Nephron (organoid): ENCODE data around the gene SPEG.

Experiments used
- H3K27ac Mint-ChIP-seq, 3 experiments: 2 replicates each; pipeline ENCODE4 v1.8.0; 2020; ENCODE audit warnings: mixed read lengths in 3 of 3, mild to moderate bottlenecking in 2 of 3, moderate library complexity in 1 of 3
- H3K27me3 Mint-ChIP-seq: 2 replicates; pipeline ENCODE4 v1.8.0; 2021; ENCODE audit warnings: low read depth, mild to moderate bottlenecking, moderate library complexity, mixed read lengths
- H3K36me3 Mint-ChIP-seq: 2 replicates; pipeline ENCODE4 v1.8.0; 2020; ENCODE audit warnings: low read depth, mixed read lengths
- H3K4me1 Mint-ChIP-seq: 2 replicates; pipeline ENCODE4 v1.8.0; 2020; ENCODE audit warnings: mixed read lengths
- H3K4me3 Mint-ChIP-seq, 3 experiments: 2 replicates each; pipeline ENCODE4 v1.8.0; 2020; ENCODE audit warnings: mild to moderate bottlenecking in 3 of 3, mixed read lengths in 3 of 3, moderate library complexity in 2 of 3
- H3K9me3 Mint-ChIP-seq: 2 replicates; pipeline ENCODE4 v1.8.0; 2020; ENCODE audit warnings: mixed read lengths
- CTCF ChIP-seq, 3 experiments: fragments of 200-600 bp; sonication (generic); IDR thresholded peaks; one replicate each; pipeline ENCODE4 v1.5.0; 2021; ENCODE audit warnings: antibody characterized with exemption in 3 of 3; ENCODE audit not compliant: unreplicated experiment in 3 of 3

Gene SPEG

DNA sequence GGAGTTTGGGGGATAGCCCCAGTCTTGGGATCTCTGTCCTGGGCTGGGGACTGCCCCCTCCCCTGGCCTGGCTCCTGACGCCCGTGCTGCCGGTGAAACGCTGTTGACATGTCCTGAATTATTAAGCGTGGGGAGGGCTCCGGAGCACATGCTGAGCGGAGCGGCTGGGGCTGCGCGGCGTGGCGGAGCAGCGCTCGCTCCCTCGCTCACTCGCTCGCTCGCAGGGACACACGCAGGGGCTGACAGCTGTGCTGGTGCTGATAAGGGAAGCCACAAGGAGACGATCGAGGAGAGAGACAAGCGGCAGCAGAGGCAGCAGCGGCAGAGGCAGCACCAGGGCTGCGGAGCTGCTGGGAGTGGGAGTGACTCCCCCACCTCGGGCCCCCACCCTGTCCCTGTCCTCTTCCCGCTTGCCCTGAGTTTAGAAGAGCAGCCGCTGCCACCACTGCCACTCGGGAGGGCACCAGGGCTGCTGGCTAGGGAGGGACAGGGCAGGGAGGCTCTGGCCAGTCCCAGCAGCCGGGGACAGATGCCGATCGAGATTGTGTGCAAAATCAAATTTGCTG, 79.6 kb downstream of the SPEG start, which contains the start of gene ASIC4:
Gene ASIC4, plus strand, starts transcription at position 287 of the 566 bp plus-strand sequence. Its CDS starts 243 bp downstream, at position 530.
- Mint-ChIP-seq H3K36me3 (no peaks in the 10 kb centered on the region), H3K4me1 (peaks cover 72% of the 10 kb centered on the region), H3K4me3 (peak within 1 kb of the TSS; percentile 66 to 77 (median 72)), H3K27ac (peak within 1 kb of the TSS; percentile 7 to 66 (median 34)), H3K27me3 (peaks cover 84% of the 10 kb centered on the region), H3K9me3 (no peaks in the 10 kb centered on the region)
- no peak for TF ChIP-seq CTCF (IDR thresholded peaks at IDR 0.05; ENCODE audit: unreplicated experiment in 3 of 3)

DNA sequence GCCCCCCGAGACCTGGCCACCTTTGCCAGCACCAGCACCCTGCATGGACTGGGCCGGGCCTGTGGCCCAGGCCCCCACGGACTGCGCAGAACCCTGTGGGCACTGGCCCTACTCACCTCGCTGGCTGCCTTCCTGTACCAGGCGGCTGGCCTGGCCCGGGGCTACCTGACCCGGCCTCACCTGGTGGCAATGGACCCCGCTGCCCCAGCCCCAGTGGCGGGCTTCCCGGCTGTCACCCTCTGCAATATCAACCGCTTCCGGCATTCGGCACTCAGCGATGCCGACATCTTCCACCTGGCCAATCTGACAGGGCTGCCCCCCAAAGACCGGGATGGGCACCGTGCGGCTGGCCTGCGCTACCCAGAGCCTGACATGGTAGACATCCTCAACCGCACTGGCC, 80.2 kb downstream of the SPEG start:
- Mint-ChIP-seq H3K27me3 (peaks cover 82% of the 10 kb centered on the region), H3K4me1 (peaks cover 71% of the 10 kb centered on the region), H3K4me3 (peak overlapping the region; percentile 45 to 50 (median 45)), H3K27ac (no peak overlapping the region), H3K36me3 (no peaks in the 10 kb centered on the region), H3K9me3 (no peaks in the 10 kb centered on the region)
- TF ChIP-seq CTCF (IDR thresholded peaks at IDR 0.05; ENCODE audit: unreplicated experiment in 3 of 3), result no peak

GRCh38 chr2:219515874-219516629, 81.4 kb downstream of the SPEG start:
- no peak for TF ChIP-seq CTCF (IDR thresholded peaks at IDR 0.05; ENCODE audit: unreplicated experiment in 3 of 3)
- Mint-ChIP-seq H3K27ac (no peak overlapping the region), H3K36me3 (no peaks in the 10 kb centered on the region), H3K9me3 (no peaks in the 10 kb centered on the region), H3K4me3 (peak overlapping the region in 2 of 3 experiments; percentile 1 to 47), H3K4me1 (peaks cover 71% of the 10 kb centered on the region), H3K27me3 (peaks cover 70% of the 10 kb centered on the region)

DNA sequence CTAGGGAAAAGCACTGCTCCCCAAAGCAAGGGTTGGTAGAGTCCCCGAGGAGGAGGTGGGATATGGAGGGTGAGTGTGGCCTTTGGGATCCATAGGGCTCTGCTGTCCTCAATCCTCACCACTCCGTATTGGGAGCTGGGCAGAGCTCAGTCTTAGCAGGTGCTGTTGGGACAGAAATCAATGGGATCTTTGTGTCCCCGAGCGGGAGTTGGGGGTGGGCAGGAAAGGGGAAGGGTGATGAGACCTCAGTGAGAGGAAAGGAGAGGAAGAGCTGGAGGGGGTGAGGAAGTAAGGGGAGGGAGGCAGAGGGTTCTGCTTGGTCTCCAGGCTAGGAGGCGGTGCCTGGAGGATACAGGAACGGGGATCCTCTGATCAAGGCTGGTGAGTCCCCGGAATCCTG, 82.2 kb downstream of the SPEG start:
- no peaks in the 10 kb centered on the region for H3K9me3 Mint-ChIP-seq
- no peak overlapping the region for H3K27ac Mint-ChIP-seq
- TF ChIP-seq CTCF (IDR thresholded peaks at IDR 0.05; ENCODE audit: unreplicated experiment in 3 of 3), result no peak
- peaks cover 62% of the 10 kb centered on the region for H3K27me3 Mint-ChIP-seq
- no peaks in the 10 kb centered on the region for H3K36me3 Mint-ChIP-seq
- H3K4me1 Mint-ChIP-seq, result peaks cover 78% of the 10 kb centered on the region
- peak overlapping the region in 1 of 3 experiments; percentile 47 for H3K4me3 Mint-ChIP-seq

- TF ChIP-seq CTCF (IDR thresholded peaks at IDR 0.05; ENCODE audit: unreplicated experiment in 3 of 3), result no peak
- Mint-ChIP-seq H3K27ac (peak overlapping the region; percentile 21 to 37 (median 36)), H3K4me3 (peak overlapping the region in 2 of 3 experiments; percentile 6 to 18)
Measured at GRCh38 chr2:219517954-219518778, 83.5 kb downstream of the SPEG start.

More at GRCh38 chr2:219517954-219518778, 83.5 kb downstream of the SPEG start:
- Mint-ChIP-seq H3K27me3 (peaks cover 53% of the 10 kb centered on the region), H3K4me1 (peaks cover 76% of the 10 kb centered on the region), H3K9me3 (no peaks in the 10 kb centered on the region), H3K36me3 (no peaks in the 10 kb centered on the region)
